ENCODE measurements around the gene C1orf56. TPM values are rescaled to one million over a fixed set of nuclear protein-coding genes. Genes with fewer than 3 reads are reported as not detected.

Gene C1orf56
- total RNA-seq, 1 donor from 2014 or later, result 0.79 TPM

GRCh38 chr1:151024540-151025146 is 22.9 kb upstream of the C1orf56 start:
- peak; percentile 81 to 84 for DNase-seq (ENCODE audit: low read depth in 2 of 2)

DNA sequence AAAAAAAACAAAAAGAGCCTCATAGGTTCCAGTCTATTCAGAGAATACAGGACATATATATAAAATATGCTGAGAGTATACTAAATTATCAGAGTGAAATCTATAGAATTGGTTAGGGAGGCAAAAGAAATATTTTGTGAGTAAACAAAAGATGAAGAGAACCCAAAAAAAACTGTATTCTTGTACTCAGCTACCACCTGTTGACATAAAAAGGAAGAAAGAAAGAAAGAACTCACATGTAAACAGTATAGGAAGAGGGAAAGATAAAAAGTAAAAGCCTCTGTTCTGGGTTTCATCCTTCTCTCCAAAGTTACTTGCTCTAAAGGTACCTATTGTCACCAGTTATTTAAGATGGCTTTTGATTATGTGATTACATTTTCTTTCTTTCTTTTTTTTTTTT is 21.1 kb upstream of the C1orf56 start:
- no peak for DNase-seq (ENCODE audit: low read depth in 2 of 2)

GRCh38 chr1:151032164-151032563 is 15.4 kb upstream of the C1orf56 start:
- no peak for DNase-seq (ENCODE audit: low read depth in 2 of 2)

- no peak for DNase-seq (ENCODE audit: low read depth in 2 of 2)
Observed at GRCh38 chr1:151035167-151035566, 12.4 kb upstream of the C1orf56 start.

DNA sequence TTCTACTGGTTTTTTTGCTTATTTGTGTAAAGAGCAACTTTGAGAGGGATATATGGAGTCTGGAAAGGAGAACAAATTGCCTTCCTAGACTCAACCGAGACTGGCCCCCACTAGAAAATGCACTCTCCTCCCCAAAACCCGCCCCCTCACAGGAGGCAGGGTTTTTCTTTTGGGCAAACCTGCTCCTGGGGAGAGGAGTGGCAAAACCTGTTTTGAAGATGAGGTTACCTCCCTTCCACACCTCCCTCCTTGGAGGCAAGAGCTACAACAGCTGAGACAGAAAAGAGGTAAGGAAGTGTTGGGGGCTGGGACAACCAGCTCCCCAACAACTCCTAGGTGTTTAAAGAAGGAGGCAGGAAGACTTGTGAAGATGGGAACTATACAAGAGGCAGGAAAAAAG is 11.2 kb upstream of the C1orf56 start, which contains the start of gene BNIPL:
Gene BNIPL (plus strand): TSS at position 231 of the 400 bp plus-strand sequence. CDS start 140 bp downstream, at position 371.
- no peak for DNase-seq (ENCODE audit: low read depth in 2 of 2)

GRCh38 chr1:151037032-151037431 is 10.5 kb upstream of the C1orf56 start:
- DNase-seq (ENCODE audit: low read depth in 2 of 2), result no peak

GRCh38 chr1:151039521-151039920 is 8.0 kb upstream of the C1orf56 start:
- no peak for DNase-seq (ENCODE audit: low read depth in 2 of 2)

GRCh38 chr1:151043163-151043562 is 4.4 kb upstream of the C1orf56 start:
- DNase-seq (ENCODE audit: low read depth in 2 of 2), result no peak

DNA sequence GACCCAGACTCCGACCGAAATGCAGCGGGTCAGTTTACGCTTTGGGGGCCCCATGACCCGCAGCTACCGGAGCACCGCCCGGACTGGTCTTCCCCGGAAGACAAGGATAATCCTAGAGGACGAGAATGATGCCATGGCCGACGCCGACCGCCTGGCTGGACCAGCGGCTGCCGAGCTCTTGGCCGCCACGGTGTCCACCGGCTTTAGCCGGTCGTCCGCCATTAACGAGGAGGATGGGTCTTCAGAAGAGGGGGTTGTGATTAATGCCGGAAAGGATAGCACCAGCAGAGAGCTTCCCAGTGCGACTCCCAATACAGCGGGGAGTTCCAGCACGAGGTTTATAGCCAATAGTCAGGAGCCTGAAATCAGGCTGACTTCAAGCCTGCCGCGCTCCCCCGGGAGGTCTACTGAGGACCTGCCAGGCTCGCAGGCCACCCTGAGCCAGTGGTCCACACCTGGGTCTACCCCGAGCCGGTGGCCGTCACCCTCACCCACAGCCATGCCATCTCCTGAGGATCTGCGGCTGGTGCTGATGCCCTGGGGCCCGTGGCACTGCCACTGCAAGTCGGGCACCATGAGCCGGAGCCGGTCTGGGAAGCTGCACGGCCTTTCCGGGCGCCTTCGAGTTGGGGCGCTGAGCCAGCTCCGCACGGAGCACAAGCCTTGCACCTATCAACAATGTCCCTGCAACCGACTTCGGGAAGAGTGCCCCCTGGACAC is 534 bp downstream of the C1orf56 start:
- peak; percentile 63 to 83 for DNase-seq (ENCODE audit: low read depth in 2 of 2)

GRCh38 chr1:151048645-151049032 is 1.1 kb downstream of the C1orf56 start:
- DNase-seq (ENCODE audit: low read depth in 2 of 2), result no peak

DNA sequence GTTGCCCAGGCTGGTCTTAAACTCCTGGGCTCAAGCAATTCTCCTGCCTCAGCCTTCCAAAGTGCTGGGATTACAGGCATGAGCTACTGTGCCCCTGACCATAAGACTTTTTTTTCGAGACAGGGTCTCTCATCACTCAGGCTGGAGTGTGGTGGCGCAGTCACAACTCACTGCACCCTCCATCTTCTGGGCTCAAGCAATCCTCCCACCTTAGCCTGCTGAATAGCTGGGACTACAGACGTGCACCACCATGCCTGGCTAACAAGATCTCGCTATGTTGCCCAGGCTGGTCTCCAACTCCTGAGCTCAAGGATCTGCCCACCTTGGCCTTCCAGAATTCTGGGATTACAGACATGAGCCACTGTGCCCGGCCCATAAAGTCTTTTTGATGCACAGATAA is 1.9 kb downstream of the C1orf56 start:
- no peak for DNase-seq (ENCODE audit: low read depth in 2 of 2)

DNA sequence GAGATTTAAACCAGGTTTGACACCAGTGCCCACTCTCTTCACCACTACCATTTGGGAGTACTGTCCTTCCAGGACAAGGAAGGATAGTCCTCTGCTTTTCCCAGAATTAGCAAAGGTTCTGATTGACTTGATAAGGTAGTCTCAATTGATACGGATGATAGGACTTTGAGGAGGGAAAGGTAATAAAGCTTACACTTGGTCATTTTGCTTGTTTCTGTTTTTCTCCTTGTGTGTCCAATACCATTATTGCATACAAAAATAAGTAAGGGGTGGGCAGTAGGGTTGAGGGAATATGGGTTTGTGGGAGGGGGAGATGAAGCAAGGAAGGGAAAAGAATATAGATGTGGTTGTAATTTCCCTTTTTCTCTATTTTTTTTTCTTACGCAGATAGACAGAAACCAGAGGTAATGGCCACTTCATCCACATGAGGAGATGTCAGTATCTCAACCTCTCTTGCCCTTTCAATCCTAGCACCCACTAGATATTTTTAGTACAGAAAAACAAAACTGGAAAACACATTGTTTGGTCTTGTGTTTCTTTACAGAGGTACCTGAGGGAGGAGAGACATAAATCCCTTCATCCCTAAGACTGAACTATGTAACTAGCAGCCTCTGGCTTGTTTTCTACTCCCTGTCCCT is 2.6 kb downstream of the C1orf56 start:
- DNase-seq (ENCODE audit: low read depth in 2 of 2), result no peak

GRCh38 chr1:151051356-151052009 is 3.9 kb downstream of the C1orf56 start:
- no peak for DNase-seq (ENCODE audit: low read depth in 2 of 2)

DNA sequence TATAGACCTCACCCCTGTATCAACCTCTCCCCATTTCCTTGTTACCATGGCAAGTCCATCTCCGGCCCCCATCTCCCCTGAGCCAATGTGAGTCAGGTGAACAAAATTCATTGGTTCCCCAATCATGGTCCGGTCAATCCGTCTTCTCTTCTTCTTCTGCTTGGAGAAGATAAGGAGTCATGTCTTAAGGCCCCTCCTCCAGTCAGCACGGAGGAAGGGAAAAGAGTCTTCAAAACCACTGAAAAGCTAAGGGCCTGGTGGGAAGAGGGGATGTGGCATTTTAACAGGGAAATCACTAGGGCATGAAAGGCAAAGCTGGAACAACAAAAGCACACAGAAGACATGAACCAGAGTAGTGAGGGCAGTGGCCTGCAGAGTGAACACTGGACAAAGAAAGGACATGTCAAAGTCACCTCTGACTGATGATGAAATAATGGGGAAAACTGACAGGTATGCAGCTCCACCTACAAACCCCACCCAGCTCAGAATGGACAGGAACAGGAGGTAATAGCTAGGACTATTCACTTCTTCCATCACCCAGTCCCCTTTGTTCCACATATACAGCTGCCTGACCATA is 7.5 kb downstream of the C1orf56 start:
- no peak for DNase-seq (ENCODE audit: low read depth in 2 of 2)

GRCh38 chr1:151055581-151055980 is 8.0 kb downstream of the C1orf56 start:
- DNase-seq (ENCODE audit: low read depth in 2 of 2), result no peak

DNA sequence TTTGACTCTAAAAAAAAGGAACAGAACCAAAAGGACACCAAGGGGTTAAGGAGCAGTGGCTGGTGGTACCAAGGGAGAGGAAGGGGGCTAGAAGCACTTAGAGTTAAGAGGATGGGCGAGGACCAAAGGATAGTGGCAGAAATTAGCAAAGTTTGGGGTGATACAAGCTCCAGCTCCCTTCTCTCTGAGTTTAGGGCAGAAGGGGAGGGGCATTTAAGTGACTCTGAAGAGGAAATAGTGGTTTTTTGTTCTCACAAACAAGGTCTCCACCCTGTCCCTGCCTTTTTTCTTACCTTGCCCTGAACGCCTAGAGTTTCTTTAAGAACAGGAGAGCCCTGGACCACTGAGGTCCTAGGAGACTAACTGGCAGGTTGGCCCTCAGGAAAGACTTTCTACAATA is 8.6 kb downstream of the C1orf56 start:
- DNase-seq (ENCODE audit: low read depth in 2 of 2), result no peak

GRCh38 chr1:151058692-151059091 is 11.1 kb downstream of the C1orf56 start:
- DNase-seq (ENCODE audit: low read depth in 2 of 2), result peak; percentile 22 to 30

DNA sequence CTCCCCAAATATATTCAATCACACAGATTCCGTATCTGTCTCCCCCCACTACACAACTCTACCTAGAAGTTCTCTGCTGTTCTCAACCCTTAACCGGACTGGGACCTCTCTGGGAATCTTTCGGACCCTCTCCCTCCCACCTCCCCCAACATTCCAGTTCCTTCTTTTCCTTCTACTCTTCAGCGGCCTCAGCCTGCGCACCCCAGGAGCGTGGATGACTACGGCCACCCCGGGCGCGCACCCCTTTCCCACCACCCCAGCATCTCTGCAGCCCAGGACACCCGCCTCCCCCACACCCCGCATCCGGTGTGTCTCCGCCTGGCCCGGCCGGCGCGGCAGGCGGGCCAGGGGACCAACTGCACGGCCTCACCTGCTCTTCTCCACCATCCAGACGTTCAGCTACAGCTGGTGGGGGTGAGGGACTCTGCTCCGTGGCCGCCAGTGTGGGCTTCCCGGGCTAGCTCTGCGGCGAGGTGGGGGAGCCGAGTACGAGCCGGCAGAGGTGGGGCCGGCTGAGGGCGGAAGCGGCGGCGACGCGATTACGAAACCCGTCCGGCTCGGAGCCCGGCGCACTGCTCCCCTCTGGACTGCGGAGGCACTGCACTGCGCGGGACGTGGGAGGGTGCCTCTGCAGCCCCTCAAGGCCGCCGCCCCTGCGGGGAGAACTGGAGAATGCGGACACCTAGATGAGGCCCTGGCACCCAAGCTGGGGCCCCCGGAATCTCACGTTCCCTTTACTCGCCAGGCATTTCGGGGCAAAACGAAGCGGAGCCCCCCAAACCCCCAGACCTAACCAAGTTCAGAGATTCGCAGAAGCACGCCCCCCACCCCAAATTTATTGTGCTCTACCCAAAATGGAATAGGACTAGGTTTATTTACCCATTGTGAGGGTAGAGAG is 11.8 kb downstream of the C1orf56 start, which contains the start of gene CDC42SE1:
Gene CDC42SE1 (minus strand): TSS at position 514 of the 898 bp plus-strand sequence. CDS start 3,892 bp downstream, outside the sequence.
- DNase-seq (ENCODE audit: low read depth in 2 of 2), result peak; percentile 88 to 90

GRCh38 chr1:151060007-151060656 is 12.6 kb downstream of the C1orf56 start, which contains the start of gene MLLT11:
Gene MLLT11 (plus strand): TSS chr1:151060397. CDS start chr1:151067225, 6,828 bp downstream.
- DNase-seq (ENCODE audit: low read depth in 2 of 2), result peak; percentile 27 to 56

All from lung microvascular endothelial cell (primary cell).